Ishikawa (cell line): ENCODE results near the gene TP53AIP1.

Experiments used
- CEBPB ChIP-seq: IDR thresholded peaks from 2 replicates; pipeline ENCODE4 v1.6.1; 2012
- EP300 ChIP-seq: IDR thresholded peaks from 2 replicates; pipeline ENCODE4 v1.6.1; 2012; ENCODE audit warnings: borderline replicate concordance
- FOXM1 ChIP-seq: IDR thresholded peaks from 2 replicates; pipeline ENCODE4 v1.6.1; 2012; ENCODE audit warnings: low read depth, borderline replicate concordance
- MAX ChIP-seq: IDR thresholded peaks from 2 replicates; pipeline ENCODE4 v1.6.1; 2012
- NFIC ChIP-seq: IDR thresholded peaks from 2 replicates; pipeline ENCODE4 v1.6.1; 2012
- RAD21 ChIP-seq: IDR thresholded peaks from 2 replicates; pipeline ENCODE4 v1.6.1; 2012; ENCODE audit warnings: low read depth
- TAF1 ChIP-seq: IDR thresholded peaks from 2 replicates; pipeline ENCODE4 v1.6.1; 2012; ENCODE audit warnings: low read depth, mild to moderate bottlenecking
- TEAD4 ChIP-seq: IDR thresholded peaks from 2 replicates; pipeline ENCODE4 v1.6.1; 2012
- ZBTB7A ChIP-seq: IDR thresholded peaks from 2 replicates; pipeline ENCODE4 v1.6.1; 2012; ENCODE audit warnings: low read depth

GRCh38 chr11:128894286-128894681 is 48.4 kb downstream of the TP53AIP1 start:
- TF ChIP-seq RAD21, result no peak
- no peak for TF ChIP-seq MAX
- no peak for TF ChIP-seq FOXM1
- TF ChIP-seq TEAD4, result no peak
- TF ChIP-seq EP300, result no peak
- no peak for TF ChIP-seq TAF1
- no peak for TF ChIP-seq CEBPB
- TF ChIP-seq ZBTB7A, result no peak
- no peak for TF ChIP-seq NFIC
